PFSK-1 (cell line): ENCODE results near the gene BABAM2.

Experiments
- FOXP2 ChIP-seq: optimal IDR thresholded peaks from 2 replicates; pipeline ENCODE3; 2011; ENCODE audit warnings: borderline replicate concordance, control low read depth, inconsistent platforms; ENCODE audit not compliant: insufficient read depth; ENCODE audit errors: extremely low read length, extremely low read depth
- POLR2AphosphoS5 ChIP-seq: IDR thresholded peaks from 2 replicates; pipeline ENCODE4 v1.6.1; 2012; ENCODE audit warnings: low read depth, mild to moderate bottlenecking, control low read depth, low read length, moderate library complexity
- REST ChIP-seq, 2 experiments: IDR thresholded peaks; 2 replicates each; pipeline versions ENCODE4 v1.6.1 to v1.8.0; 2011 to 2012; ENCODE audit warnings: low read depth in 2 of 2, low read length in 2 of 2, control low read depth in 1 of 2, inconsistent platforms in 1 of 2, mild to moderate bottlenecking in 1 of 2, moderate library complexity in 1 of 2; ENCODE audit not compliant: insufficient read depth in 1 of 2
- SIN3A ChIP-seq: IDR thresholded peaks from 2 replicates; pipeline ENCODE4 v1.6.1; 2012; ENCODE audit warnings: mild to moderate bottlenecking, low read length, moderate library complexity, borderline replicate concordance; ENCODE audit not compliant: insufficient read depth
- TAF1 ChIP-seq: IDR thresholded peaks from 2 replicates; pipeline ENCODE4 v1.6.1; 2012; ENCODE audit warnings: low read length, control low read depth, borderline replicate concordance; ENCODE audit not compliant: insufficient read depth

Gene BABAM2

DNA sequence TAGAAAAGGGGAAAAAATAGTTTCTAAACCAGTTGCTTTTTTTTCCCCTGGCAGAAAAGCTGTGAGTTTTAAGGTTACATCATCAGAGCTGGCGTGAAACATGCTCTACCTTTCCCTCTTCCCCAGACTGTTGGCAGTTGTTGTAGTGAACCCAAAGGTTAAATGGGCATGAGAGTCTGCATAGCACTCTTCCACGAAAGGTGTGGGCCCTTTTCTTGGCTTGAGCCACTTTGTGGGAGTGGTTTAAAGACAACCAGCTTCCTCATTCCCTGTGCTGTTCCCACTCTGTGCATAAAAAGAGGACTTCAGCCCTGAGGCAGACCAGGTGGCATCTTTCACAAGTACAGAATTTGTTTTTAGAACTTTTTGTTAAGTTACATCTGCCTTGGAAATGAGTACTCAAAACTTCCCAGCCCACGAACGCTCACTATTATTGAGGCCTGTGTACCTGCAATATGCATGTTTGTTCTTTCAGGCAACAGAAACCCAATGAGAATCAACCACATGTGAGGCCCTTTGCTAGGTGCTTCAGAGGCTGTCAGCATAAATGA lies 243.8 kb downstream of the BABAM2 start:
- TF ChIP-seq POLR2AphosphoS5: no peak
- no peak for TF ChIP-seq TAF1
- TF ChIP-seq FOXP2: no peak
- TF ChIP-seq REST (IDR thresholded peaks at IDR 0.05; ENCODE audit: insufficient read depth in 1 of 2, low read depth in 2 of 2, low read length in 2 of 2): no peak
- TF ChIP-seq SIN3A: no peak

DNA sequence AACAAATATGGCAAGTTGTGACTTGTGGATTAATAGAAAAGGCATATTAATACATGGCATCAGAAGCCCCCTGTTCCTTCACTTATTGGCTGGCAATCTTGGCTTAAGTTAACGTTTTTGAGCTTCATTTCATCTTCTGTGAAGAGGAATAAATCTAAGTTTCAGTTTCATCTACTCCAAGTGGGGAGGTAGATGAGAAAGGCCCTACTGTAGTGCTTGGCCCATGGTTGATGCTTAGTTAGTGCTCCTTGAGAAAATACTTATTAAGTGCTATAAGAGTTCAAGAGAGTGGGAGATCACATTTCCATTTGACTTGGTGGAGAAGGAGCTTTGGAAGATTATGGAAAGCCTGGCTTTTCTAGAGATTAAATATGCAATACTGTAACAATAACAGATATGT lies 244.3 kb downstream of the BABAM2 start:
- TF ChIP-seq FOXP2 (no peak), SIN3A (no peak), REST (IDR thresholded peaks at IDR 0.05; ENCODE audit: insufficient read depth in 1 of 2, low read depth in 2 of 2, low read length in 2 of 2) (no peak), TAF1 (no peak), POLR2AphosphoS5 (no peak)

DNA sequence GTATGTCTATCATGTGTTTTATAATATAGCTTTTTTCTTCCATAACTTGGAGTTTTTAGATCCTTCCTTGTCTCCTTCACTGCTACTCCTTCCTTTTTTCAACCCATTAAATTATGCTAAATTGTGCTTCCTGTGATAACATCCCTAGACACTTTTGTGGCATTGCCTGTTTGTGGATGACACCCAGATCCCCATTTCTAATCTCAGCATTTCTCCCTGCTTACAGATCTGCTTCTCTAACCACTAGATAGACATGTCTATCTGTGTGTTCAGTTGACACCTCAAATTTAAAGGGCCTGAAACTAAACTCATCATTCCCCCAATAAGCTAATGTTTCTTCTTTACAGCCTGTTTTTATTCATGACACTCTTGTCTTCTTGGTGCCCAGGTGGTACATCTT lies 244.8 kb downstream of the BABAM2 start:
- TF ChIP-seq SIN3A: no peak
- TF ChIP-seq POLR2AphosphoS5: no peak
- TF ChIP-seq REST (IDR thresholded peaks at IDR 0.05; ENCODE audit: insufficient read depth in 1 of 2, low read depth in 2 of 2, low read length in 2 of 2): no peak
- TF ChIP-seq TAF1: no peak
- no peak for TF ChIP-seq FOXP2

DNA sequence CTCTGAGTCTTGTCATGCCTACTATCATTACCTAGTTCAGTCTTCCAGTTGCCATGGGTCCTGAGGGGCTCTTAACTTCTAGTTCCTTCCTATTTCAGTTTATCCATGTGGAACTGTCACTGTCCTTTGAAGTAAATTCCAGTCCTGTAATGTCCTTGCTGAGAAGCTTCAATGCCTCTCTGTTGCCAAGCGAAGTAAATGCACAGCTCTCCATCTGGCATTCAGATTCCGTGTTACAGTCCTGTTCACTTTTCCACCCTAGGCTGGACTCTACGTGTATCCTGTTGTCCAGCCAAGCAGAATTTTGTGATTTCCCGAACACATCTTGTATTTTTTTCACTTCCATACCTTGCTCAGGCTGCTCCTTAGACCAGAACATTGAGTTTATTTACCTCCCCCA lies 245.3 kb downstream of the BABAM2 start:
- TF ChIP-seq FOXP2 (no peak), TAF1 (no peak), POLR2AphosphoS5 (no peak), SIN3A (no peak), REST (IDR thresholded peaks at IDR 0.05; ENCODE audit: insufficient read depth in 1 of 2, low read depth in 2 of 2, low read length in 2 of 2) (no peak)

DNA sequence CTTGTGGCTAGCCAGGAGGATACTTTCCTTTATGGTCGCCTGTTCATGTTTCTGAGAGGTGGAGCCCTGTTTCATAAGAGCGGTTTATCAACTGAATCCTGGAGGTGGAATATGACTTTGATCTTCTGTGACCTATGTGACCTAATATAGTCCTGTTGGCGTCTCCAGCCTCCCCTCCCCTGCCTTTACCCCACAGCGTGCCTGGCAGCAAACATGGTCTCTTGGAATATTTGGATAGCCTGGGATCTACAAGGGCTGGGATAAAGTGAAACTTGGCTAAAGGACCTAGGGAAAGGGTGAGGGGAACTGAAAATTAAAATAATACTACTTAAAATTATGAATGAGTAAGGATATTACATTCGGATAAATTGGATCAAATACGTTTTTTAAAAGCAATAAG lies 246.0 kb downstream of the BABAM2 start:
- no peak for TF ChIP-seq POLR2AphosphoS5
- TF ChIP-seq REST (IDR thresholded peaks at IDR 0.05; ENCODE audit: insufficient read depth in 1 of 2, low read depth in 2 of 2, low read length in 2 of 2): no peak
- no peak for TF ChIP-seq TAF1
- TF ChIP-seq FOXP2: no peak
- TF ChIP-seq SIN3A: no peak
